Adipocyte (in vitro differentiated cells): ENCODE measurements around the gene COPS9.

Source experiments
- DNase-seq: peaks from one replicate; pipeline ENCODE4 v3.0.0-alpha.2; 2015; ENCODE audit warnings: low read depth
- H3K27me3 ChIP-seq: replicated peaks from 2 replicates; pipeline ENCODE4 v1.7.0; 2013; ENCODE audit warnings: mild to moderate bottlenecking, low read length, moderate library complexity; ENCODE audit not compliant: control insufficient read depth, insufficient read depth
- H3K36me3 ChIP-seq: 2 replicates; pipeline ENCODE4 v1.7.0; 2013; ENCODE audit warnings: low read length, mild to moderate bottlenecking, moderate library complexity; ENCODE audit not compliant: control insufficient read depth, insufficient read depth, severe bottlenecking
- H3K4me1 ChIP-seq: 2 replicates; pipeline ENCODE4 v1.7.0; 2013; ENCODE audit warnings: mild to moderate bottlenecking, low read length, moderate library complexity; ENCODE audit not compliant: control insufficient read depth, insufficient read depth
- H3K4me3 ChIP-seq: 2 replicates; pipeline ENCODE4 v1.7.0; 2013; ENCODE audit warnings: mild to moderate bottlenecking, low read length, moderate library complexity
- H3K9ac ChIP-seq: 2 replicates; pipeline ENCODE4 v1.7.0; 2013; ENCODE audit warnings: mild to moderate bottlenecking, low read length, moderate library complexity
- H3K9me3 ChIP-seq: 2 replicates; pipeline ENCODE4 v1.7.0; 2013; ENCODE audit warnings: mild to moderate bottlenecking, low read length, moderate library complexity; ENCODE audit not compliant: control insufficient read depth

The COPS9 gene

GRCh38 chr2:240156435-240157146, 20.5 kb upstream of the COPS9 start:
- H3K27me3 ChIP-seq = peaks cover 56% of the 10 kb centered on the region
- H3K36me3 ChIP-seq = no peaks in the 10 kb centered on the region
- no peak for DNase-seq
- peaks cover 16% of the 10 kb centered on the region for H3K9me3 ChIP-seq
- no peaks in the 10 kb centered on the region for H3K4me1 ChIP-seq
- no peak overlapping the region for H3K9ac ChIP-seq
- H3K4me3 ChIP-seq = no peak overlapping the region

GRCh38 chr2:240155745-240156390, 19.8 kb upstream of the COPS9 start:
- no peak overlapping the region for H3K4me3 ChIP-seq
- H3K4me1 ChIP-seq = no peaks in the 10 kb centered on the region
- H3K9ac ChIP-seq = no peak overlapping the region
- H3K36me3 ChIP-seq = no peaks in the 10 kb centered on the region
- peaks cover 16% of the 10 kb centered on the region for H3K9me3 ChIP-seq
- no peak for DNase-seq
- H3K27me3 ChIP-seq = peaks cover 58% of the 10 kb centered on the region

DNA sequence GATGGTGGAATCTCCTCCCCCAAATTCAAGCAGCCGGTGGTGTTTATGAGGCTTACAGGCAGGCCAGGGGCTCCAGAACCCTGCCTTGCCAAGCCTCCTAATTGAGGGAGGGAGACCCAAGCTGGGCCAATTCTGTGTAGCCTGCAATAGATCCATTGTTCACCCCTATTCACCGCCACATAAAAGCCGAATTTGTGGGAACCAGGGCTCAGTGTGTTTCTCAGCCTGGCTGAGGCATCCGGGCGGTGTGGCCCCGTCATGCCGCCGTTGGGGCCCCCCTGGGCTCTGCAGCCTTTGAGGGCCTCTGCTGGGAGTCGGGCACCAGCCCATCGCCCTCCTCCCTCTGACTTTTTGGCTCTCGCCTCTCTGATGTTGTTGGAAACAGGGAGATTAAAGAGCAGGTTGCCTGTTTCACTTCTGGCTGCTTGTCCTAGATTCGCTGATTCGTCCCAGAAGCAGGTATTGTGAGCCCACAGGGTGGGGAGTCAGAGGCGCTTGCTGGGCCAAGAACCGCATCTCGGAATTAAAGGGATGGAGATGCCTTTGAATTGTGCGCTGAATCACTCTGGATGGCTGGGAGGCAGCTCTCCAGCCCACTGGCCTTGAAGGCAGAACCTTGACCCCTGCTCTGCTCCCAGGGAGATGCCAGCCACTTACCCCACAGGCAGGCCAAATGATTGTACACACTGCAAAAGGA, 19.1 kb upstream of the COPS9 start:
- Histone ChIP-seq H3K4me1 (no peaks in the 10 kb centered on the region), H3K9me3 (peaks cover 16% of the 10 kb centered on the region), H3K36me3 (no peaks in the 10 kb centered on the region), H3K27me3 (peaks cover 55% of the 10 kb centered on the region), H3K9ac (no peak overlapping the region), H3K4me3 (no peak overlapping the region)
- no peak for DNase-seq

DNA sequence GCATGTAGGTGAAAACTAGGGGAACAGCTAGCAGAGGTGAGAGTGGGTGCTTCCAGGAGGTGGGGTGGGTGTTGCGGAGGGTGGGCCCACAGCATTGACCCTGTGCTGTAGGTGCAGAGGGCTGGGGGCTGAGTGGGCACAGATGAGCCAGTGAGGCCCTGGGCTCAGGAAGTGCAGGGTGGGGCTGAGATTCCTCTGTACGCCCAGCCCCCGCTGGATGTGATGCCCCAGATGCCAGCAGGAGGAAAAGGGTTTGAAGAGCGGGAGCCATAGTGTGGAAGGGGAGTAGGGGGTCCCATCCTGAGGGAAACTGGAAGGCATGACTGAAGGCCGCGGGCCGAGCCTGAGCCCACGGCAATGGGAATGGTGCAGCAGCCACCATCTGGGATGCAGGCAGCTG, 18.5 kb upstream of the COPS9 start:
- Histone ChIP-seq H3K36me3 (no peaks in the 10 kb centered on the region), H3K4me3 (no peak overlapping the region), H3K27me3 (peaks cover 59% of the 10 kb centered on the region), H3K4me1 (no peaks in the 10 kb centered on the region), H3K9me3 (peaks cover 16% of the 10 kb centered on the region), H3K9ac (no peak overlapping the region)
- no peak for DNase-seq

DNA sequence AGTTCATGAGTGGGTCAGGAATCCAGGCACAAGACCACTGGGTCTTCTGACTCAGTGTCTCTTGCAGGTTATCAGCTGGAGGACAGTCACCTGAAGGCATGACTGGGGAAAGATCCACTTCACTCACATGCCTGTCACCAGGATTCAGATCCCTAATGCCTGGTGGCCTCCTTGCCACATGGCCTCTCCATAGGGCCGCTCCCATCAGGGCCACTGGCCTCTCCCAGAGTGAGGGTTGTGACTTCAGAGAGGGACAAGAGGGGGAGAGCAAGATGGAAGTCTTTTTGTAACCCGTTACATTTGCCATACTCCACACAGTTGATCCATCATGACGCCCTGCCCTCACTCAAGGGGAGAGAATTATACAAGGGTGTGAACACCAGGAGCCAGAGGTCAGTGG, 17.3 kb upstream of the COPS9 start:
- Histone ChIP-seq H3K9ac (no peak overlapping the region), H3K9me3 (peaks cover 16% of the 10 kb centered on the region), H3K36me3 (no peaks in the 10 kb centered on the region), H3K4me1 (no peaks in the 10 kb centered on the region), H3K27me3 (peaks cover 68% of the 10 kb centered on the region), H3K4me3 (no peak overlapping the region)
- no peak for DNase-seq

DNA sequence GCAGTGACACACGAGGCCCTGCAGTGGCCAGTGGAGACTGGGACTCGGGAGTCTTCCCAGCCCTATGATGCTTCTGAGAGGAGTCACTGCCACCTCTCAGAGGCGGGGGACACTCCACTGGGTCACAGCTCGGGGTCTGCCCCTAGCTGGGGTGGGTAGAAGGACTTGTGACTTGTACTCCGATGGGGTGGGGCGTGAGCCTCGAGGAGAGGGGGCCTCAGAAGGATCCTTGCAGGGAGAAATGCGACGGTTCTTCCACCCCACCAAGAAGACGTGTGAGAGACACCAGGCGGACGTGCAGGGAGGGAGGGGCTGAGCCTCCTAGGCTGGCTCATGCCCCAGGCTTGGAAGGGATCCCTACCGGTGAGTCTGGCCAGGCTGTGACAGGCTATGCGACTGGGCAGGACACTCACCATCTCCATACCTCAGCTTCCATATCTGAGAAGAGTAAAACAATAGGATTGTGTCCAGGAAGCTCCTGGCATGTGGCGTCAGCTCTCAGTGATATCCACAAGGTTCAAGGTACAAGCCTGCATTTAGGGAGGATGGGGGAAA, 15.4 kb upstream of the COPS9 start:
- no peaks in the 10 kb centered on the region for H3K36me3 ChIP-seq
- peaks cover 63% of the 10 kb centered on the region for H3K27me3 ChIP-seq
- H3K4me1 ChIP-seq = no peaks in the 10 kb centered on the region
- no peak overlapping the region for H3K4me3 ChIP-seq
- H3K9me3 ChIP-seq = peaks cover 16% of the 10 kb centered on the region
- no peak for DNase-seq
- no peak overlapping the region for H3K9ac ChIP-seq

GRCh38 chr2:240149943-240150784, 14.1 kb upstream of the COPS9 start:
- no peaks in the 10 kb centered on the region for H3K4me1 ChIP-seq
- no peak overlapping the region for H3K9ac ChIP-seq
- no peak overlapping the region for H3K4me3 ChIP-seq
- H3K36me3 ChIP-seq = no peaks in the 10 kb centered on the region
- peaks cover 16% of the 10 kb centered on the region for H3K9me3 ChIP-seq
- peaks cover 58% of the 10 kb centered on the region for H3K27me3 ChIP-seq
- DNase-seq = peak; percentile 64

DNA sequence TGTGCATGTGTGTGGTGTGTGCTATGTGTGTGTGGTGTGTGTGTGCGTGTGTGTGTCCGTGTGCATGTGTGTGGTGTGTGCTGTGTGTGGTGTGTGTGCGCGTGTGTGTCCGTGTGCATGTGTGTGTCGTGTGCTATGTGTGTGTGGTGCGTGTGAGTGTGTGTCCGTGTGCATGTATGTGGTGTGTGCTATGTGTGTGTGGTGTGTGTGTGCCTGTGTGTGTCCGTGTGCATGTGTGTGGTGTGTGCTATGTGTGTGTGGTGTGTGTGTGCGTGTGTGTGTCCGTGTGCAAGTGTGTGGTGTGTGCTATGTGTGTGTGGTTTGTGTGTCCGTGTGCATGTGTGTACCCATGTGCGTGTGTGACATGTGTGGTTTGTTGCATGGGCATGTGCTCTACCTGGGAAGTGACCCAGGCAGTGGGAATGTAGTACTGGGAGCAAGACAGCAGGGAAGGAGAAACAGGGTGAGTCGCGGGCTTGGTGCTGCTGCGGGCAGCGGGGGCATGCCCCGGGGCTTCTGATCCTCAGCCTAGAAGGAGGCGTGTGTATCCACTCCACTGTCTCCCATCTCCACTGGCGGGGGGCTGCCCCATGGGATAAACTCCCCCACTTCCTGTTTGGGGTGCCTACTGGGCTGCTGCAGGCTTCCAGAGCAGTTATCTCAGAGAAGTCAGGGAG, 11.9 kb upstream of the COPS9 start:
- peaks cover 48% of the 10 kb centered on the region for H3K27me3 ChIP-seq
- no peak for DNase-seq
- no peaks in the 10 kb centered on the region for H3K4me1 ChIP-seq
- no peak overlapping the region for H3K9ac ChIP-seq
- peaks cover 7% of the 10 kb centered on the region for H3K9me3 ChIP-seq
- no peaks in the 10 kb centered on the region for H3K36me3 ChIP-seq
- H3K4me3 ChIP-seq = no peak overlapping the region

GRCh38 chr2:240147382-240147781, 11.3 kb upstream of the COPS9 start:
- Histone ChIP-seq H3K4me3 (no peak overlapping the region), H3K36me3 (no peaks in the 10 kb centered on the region), H3K9ac (no peak overlapping the region), H3K9me3 (peaks cover under 1% of the 10 kb centered on the region), H3K4me1 (no peaks in the 10 kb centered on the region), H3K27me3 (peaks cover 45% of the 10 kb centered on the region)
- DNase-seq = no peak

DNA sequence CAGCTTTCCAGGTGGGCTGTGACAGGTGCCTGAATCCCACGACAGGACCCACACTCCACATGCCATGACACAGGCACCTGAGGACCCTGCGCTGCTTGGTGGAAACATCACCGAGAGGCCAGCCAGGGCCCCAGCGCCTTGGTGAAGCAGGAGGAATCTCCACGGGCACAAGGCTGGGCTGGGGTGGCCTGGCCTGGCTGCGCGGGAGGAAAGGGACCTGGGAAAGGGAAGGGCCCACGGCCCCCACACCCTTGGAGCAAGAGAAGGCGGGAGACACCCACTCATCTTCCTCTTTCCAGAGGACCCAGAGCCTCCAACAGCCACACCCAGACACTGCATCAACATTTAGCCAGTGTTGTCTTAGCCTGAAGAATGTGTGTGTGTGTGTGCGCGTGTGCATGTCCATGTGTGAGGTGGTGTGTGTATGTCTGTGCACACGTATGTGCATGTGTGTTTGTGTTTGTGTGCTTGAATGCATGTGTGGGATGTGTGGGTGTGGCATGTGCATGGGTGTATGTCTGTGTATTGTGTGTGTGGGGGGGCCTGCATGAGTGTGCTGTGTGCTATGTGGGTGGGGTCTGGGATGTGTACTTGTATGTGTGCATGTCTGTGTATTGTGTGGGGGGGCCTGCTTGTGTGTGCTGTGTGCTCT, 10.6 kb upstream of the COPS9 start:
- Histone ChIP-seq H3K27me3 (peaks cover 39% of the 10 kb centered on the region), H3K36me3 (no peaks in the 10 kb centered on the region), H3K4me1 (no peaks in the 10 kb centered on the region), H3K4me3 (no peak overlapping the region), H3K9ac (no peak overlapping the region), H3K9me3 (no peaks in the 10 kb centered on the region)
- DNase-seq = no peak
